ENCODE data around the gene SDHB.

DNA sequence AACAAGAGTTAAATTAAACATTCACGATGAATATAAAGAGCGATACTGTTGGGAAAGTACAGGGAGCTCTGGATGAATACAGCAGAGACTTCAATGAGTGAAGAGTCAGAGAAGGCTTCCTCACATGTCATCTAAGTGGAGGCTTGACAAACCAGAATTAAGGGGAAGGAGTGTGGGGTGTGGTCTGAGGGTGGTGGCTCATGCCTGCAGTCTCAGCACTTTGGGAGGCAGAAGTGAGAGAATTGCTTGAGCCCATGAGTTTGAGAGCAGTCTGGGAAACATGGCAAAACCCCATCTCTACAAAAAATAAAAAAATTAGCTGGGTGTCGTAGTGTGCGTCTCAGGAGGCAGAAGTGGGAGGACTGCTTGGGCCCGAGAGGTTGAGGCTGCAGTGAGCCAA is 8.7 kb downstream of the SDHB start:
- TF ChIP-seq, protein P1, sequence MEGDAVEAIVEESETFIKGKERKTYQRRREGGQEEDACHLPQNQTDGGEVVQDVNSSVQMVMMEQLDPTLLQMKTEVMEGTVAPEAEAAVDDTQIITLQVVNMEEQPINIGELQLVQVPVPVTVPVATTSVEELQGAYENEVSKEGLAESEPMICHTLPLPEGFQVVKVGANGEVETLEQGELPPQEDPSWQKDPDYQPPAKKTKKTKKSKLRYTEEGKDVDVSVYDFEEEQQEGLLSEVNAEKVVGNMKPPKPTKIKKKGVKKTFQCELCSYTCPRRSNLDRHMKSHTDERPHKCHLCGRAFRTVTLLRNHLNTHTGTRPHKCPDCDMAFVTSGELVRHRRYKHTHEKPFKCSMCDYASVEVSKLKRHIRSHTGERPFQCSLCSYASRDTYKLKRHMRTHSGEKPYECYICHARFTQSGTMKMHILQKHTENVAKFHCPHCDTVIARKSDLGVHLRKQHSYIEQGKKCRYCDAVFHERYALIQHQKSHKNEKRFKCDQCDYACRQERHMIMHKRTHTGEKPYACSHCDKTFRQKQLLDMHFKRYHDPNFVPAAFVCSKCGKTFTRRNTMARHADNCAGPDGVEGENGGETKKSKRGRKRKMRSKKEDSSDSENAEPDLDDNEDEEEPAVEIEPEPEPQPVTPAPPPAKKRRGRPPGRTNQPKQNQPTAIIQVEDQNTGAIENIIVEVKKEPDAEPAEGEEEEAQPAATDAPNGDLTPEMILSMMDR (IDR thresholded peaks at IDR 0.05), result no peak
- no peak for TF ChIP-seq POLR2A (IDR thresholded peaks at IDR 0.05)

All from uterus (tissue), 2 donors.